GM21381 (cell line): Measurements from ENCODE around the gene RASA1.
A peak's percentile ranks its signal among the peaks of the same experiment; 100 is the strongest.
"Not testable (repeated sequence)": the region's sequence is repeated elsewhere in the genome, so short reads cannot be mapped to it uniquely, and the experiment has no call there.

Experiments
- ATAC-seq: cut with Tn5 transposase; IDR thresholded peaks from one replicate; pipeline ENCODE4 v1.9.1; 2021; ENCODE audit warnings: mild to moderate bottlenecking, moderate library complexity; ENCODE audit not compliant: unreplicated experiment

The RASA1 gene

DNA sequence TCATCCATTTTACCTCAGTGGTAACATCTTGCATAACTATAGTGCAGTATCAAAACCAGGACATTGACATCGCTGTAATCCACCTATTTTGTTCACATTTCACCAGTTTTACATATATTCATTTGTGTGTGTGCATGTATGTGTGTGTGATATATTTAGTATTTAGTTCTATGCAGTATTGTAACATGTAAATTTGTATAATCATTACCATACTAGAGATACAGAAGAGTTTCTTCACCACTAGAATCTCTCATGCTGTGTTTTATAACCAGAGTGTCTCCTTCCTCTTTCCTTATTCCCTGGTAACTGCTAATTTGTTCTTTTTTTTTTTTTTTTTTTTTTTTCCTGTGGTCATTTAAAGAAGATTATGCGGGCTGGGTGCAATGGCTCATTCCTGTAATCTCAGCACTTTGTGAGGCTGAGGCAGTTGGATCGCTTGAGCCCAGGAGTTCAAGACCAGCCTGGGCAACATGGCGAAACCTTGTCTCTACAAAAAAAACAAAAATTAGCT lies 11.0 kb downstream of the RASA1 start:
- ATAC-seq: no peak

DNA sequence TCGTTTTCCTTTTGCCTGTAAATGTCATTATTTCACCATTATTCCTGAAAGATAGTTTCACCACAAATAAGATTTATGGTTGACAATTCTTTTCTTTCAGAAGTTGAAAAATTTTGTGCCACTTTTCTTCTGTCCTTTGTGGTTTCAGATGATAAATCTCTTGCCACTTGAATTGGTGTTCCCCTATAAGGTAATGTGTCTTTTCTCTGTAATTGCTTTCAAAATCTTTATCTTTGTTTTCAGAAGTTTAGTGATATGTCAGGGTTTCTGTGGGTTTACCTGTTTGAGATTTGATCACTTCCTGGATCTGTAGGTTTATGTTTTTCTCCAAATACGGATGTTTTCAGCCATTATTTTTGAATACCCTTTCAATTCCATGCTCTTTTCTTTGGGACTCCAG lies 14.6 kb downstream of the RASA1 start:
- ATAC-seq: no peak

DNA sequence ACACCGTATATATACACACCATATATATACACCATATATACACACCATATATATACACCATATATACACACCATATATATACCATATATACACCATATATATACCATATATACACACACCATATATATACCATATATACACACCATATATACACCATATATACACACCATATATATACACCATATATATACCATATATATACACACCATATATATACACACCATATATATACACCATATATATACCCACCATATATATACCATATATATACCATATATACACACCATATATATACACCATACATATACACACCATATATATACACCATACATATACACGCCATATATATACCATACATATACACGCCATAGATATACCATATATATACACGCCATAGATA lies 19.6 kb downstream of the RASA1 start:
- not testable (repeated sequence) for ATAC-seq

DNA sequence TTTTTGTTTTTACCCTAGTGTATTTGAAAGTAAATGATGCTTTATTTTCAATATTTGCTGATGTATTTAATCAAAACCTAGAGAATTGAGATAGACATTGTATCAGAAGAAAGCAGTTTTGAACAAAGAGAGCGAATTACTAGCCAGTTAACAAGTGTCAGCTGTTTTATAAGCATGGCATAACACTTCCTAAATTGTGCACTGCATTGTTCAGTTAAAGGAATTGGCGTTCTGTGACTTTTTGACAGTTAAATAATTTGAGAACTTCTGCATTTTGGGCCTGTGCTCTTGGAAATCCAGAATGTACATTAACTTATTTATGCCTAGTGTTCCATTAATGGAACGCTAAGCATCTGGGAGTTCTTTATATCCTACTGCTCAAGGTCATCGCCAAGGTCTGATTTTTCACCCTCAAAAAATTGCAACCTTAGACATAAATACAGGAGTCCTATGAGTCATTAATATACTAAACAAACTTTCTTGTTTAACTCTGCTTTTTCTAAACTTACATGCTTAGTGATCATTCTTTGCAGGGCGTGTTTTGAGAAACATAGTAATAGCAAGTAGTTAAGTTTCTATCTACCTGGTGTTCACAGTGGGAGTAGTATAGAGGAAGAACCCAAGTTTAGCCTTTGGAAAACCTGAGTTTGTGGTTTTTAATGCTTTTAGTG lies 31.1 kb downstream of the RASA1 start:
- no peak for ATAC-seq

DNA sequence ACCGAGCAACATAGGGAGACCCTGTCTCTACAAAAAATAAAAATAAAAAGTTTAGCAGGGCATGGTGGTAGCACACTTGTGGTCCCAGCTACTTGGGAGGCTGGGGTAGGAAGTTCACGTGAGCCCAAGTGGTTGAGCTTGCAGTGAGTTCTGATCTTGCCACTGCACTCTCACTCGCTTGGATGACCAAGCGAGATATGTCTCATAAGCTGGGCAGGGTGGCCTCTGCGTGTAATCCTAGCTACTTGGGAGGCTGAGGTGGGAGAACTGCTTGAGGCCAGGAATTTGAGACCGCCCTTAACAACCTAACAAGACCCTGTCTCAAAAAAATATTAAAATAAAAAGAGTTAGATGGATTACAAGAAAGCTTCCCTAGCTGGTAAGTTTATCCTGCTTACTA lies 32.5 kb downstream of the RASA1 start:
- ATAC-seq: no peak

DNA sequence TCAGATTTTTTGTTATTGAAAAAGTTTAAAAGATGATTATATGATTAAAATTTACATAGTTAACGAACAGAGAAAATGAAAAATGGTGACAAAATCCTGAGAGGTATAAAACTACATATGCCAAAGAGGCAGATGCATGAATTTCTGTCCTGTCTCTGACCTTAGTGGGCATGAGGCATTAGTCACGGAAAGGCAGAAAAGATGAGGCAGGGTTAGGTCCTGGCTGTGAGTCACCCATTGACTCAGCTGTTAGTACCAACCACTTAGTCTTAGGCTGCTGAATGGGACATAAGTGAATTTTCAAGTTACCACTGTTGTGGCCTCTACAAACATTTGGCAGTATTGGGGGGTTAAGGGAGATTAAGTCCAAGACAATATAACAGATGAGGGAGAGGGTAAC lies 33.1 kb downstream of the RASA1 start:
- ATAC-seq: no peak

DNA sequence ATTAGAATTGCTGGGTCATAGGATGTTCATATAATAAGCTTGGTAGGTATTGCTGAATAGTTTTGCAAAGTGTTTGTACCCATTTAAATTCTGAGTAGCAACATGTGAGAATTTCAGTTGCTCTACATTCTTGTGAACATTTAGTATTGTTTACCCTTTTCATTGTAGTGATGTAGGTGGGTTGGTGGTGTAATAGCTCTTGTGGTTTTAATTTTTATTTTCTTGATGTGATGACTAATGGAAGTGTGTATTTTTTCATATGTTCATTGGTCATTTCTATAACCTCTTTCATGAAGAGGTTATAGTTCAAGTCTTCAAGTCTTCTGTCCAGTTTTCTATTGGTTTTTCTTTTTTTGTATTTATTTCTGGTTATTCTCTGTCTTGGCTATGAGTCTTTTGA lies 34.4 kb downstream of the RASA1 start:
- no peak for ATAC-seq

DNA sequence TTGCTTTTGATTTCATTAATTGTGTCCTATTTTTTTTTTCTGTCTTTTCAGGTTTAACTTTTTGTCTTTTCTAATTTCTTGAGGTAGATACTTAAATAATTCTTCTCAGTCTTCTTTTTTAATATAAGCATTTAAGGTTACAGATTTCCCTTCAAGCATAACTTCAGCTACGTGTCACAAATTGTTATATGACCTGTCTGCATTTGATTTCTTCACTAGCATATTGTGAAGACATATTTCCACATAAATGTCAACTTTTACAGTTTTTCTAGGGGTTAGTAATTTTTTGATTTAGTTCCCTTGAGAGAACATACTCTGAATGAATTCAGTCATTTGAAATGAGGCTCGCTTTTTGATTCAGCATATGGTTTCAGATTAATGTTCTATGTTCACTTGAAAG lies 35.6 kb downstream of the RASA1 start:
- no peak for ATAC-seq

DNA sequence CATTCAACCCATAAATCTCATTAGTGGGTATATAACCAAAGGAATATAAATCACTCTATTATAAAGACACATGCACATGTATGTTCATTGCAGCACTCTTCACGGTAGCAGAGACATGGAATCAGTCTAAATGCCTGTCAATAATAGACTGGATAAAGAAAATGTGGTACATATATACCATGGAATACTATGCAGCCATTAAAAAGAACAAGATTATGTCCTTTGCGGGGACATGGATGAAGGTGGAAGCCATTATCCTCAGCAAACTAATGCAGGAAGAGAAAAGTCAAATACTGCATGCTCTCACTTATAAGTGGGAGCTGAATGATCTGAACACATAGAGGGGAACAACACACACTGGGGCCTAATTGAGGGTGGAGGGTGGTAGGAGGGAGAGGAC lies 38.4 kb downstream of the RASA1 start:
- ATAC-seq: not testable (repeated sequence)

DNA sequence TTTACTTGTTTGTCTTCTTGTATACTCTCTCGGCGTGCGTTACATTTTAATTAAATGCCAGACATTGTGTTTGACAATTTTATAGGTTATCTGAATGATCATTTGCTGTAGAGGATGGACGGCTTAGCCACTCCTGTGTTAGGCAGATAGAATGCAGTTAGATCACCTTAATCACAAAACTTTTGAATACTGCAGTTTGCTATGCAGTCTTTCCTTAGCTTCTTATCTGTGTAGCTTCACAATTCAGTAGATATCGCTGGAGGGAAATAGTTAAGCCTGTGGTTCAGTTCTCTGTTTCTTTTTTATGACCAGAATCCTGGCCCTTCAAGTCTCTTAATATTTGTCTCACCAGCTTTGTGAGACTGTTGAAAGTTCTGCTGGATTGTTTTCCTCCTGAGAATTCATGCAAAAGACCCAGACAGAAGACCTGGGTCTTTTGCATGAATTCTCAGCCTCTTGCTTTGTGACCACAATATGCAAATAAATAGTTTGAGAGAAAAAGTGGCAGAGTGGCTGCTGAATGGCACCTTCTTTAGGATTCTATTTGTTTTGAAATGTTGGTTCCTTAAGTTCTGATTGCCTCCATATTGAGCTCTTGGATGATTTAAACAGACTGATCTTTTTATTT lies 40.2 kb downstream of the RASA1 start:
- ATAC-seq: peak; percentile 97

DNA sequence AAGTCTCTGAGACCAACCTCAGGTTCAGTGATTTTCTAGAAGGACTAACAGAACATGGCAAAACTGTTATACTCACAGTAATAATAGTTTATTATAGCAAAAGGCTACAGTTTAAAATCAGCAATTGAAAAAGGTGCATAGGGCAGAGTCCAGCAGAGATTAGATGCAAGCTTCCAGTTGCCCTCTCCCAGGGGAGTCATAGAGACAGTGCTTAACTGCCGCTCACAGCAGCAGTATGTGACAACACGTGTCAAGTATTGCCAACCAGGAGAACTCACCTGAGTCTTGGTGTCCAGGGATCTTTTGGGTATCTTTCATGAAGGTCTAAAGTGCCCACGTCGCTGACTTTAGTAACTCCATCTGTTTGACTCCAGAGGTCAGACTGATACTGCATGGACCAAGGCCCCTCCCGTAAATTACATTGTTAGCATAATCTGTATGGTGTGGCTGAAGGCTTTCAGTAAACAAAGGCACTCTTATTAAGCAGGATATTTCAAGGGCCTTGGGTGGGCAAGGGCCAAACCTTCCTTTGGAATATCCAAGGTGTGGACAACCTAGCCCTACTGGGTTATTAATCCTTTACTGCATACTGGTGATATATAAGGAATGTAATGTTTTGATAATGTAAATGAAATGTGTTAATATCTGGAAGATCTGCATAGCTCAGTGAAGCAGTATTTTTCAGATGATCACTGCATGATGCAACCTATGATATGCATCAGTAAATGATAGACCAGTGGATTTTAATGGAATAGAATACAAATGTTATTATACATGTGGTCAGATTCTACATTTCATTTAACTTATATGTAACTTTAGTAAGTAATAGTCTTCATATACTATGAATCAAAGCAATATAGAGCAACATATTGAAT lies 44.0 kb downstream of the RASA1 start:
- no peak for ATAC-seq

DNA sequence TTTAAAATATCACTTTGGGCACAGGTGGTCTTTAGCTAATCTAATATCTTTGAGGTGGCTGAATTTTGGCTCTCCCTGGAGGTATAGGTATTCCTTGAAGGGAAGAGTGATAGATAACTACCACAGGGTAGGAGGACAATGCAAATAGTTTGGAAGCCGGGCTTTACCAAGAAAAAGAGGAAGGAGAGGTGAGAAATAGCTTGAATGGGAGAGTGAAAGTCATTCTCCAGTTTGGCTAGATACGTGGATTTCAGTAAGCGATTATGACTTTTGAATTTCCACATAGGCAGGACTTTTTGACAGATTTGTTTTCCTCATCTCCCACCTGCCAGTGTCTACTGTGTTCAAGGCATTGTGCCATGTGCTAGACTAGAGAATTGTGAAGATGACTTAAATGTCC lies 45.5 kb downstream of the RASA1 start:
- no peak for ATAC-seq

DNA sequence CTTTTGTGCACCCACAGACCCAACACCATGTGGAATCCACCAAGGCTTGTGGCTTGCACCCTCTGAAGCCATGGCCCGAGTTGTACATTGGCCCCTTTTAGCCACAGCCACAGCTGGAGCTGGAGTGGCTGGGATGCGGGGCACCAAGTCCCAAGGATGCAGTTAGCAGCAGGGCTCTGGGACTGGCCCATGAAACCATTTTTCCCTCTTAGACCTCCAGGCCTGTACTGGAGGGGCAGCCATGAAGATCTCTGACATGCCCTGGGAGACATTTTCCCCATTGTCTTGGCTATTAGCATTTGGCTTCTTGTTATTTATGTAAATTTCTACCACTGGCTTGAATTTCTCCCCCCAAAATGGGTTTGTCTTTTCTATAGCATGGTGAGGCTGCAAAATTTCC lies 51.8 kb downstream of the RASA1 start:
- ATAC-seq: no peak

DNA sequence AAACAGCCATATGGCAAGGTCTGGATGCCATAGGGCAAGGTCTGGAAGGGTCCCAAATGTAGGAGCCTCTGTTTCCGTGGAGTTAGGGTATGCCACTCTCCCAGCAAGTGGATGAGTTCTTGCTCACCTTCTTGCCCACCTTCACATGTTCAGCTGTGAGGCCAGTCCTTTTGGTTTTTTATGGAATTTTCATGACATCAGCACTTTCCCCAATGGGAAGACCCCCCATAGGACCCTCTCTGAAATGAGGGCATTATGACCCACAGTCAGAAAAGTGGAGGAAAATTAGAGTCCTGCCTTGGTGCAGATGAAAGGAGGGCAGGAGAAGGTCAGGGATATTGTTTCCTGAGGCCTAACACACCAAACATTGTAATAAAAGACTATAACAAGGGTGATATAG lies 53.9 kb downstream of the RASA1 start:
- ATAC-seq: no peak

DNA sequence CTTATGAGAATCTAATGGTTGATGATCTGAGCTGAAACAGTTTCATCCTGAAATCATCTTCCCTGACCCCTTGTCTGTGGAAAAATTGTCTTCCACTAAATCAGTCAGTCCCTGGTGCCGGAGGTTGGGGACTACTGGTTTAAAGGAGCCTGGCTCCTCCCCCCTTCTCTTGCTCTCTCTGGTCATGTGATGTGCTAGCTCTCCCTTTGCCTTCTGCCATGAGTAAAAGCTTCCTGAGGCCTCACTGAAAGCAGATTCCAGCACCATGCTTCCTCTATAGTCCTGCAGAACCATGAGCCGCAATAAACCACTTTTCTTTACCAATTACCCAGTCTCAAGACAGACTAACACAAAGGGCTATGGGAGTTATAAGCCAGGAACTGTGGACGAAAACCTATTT lies 54.7 kb downstream of the RASA1 start:
- no peak for ATAC-seq

DNA sequence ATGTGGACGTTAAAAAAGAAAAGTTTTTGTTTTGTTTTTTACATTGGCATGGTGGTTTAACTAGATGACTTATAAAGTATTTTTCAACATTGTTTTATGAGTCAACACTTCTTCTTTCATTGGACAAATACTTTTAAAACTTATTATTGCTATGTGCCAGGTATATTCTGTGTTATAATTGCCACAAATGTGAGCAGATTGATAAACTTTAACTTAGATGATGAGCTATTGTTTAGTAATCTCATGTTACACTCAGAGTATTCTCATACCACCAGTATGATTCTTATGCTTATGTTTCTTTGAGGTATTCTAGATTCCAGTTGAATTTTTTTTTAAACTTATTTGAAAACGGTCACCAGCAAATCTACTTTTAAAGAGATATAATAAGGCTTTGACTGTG lies 60.3 kb downstream of the RASA1 start:
- no peak for ATAC-seq

DNA sequence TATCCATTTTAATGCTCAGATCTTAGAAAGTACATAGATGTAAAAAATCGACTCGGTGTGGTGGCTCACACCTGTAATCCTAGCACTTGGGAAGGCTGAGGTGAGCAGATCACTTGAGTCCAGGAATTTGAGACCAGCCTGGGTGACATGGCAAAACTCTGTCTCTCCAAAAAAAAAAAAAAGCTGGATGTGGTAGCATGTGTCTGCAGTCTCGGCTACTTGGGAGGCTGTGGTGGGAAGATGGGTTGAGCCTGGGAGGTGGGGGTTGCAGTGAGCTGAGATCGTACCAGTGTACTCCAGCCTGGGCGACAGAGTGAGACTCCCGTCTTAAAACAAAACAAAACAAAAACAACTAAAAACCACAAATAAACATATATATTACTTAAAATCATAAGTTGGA lies 61.4 kb downstream of the RASA1 start:
- ATAC-seq: no peak

DNA sequence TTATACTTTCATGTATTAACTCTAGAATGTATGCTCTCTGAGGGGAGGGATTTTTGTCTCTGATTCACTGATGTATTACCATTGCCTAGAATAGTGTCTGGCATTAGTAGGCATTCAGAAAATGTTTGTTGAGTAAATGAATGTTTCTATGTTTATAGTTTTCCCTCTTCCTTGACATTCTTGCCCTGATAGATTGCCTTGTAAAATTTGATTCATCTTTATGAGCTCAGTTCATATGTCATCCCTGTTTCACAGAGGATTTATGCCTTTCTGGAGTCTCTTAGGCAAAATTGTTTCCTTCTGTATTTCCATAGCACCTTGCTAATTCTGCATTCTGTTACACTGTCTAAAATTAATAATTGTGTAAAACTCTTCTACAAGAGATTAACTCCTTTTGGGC lies 72.3 kb downstream of the RASA1 start:
- ATAC-seq: no peak

DNA sequence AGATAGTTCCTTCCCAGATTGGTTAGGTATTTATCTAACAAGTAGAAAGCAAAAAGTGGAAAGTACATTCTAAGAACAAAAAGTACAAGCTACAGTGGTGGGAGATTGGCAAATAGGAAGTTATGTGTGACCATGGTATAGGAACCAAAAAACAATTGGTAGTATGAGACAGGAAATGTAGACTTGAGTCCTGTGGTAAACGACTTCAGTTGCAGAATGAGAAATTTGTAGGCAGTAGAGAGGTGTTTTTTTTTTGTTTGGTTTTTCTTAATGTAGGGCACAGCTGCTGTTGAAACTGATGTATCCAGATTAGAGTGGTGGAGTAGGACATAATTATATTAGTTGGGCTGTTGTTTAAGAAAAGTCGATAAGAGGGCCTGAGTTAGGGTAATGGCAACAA lies 73.0 kb downstream of the RASA1 start:
- ATAC-seq: peak; percentile 100

DNA sequence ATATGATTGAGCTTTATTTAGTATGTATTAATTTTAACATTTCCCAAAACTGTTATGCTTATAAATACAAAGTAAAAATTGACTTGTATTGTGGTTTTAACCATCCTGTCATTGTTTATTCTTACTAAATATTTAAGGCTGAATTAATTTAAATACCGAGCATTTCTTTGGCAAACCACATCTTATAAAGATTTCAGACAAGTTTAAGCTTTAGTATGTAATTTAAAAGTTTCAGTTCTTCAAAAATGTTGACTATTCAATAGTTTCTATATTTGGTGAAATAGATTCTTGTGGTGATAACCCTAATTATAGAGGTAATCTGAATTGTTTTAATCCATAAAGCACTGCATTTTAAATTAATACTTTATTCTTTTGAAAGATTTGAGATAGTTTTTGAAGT lies 79.6 kb downstream of the RASA1 start:
- no peak for ATAC-seq

DNA sequence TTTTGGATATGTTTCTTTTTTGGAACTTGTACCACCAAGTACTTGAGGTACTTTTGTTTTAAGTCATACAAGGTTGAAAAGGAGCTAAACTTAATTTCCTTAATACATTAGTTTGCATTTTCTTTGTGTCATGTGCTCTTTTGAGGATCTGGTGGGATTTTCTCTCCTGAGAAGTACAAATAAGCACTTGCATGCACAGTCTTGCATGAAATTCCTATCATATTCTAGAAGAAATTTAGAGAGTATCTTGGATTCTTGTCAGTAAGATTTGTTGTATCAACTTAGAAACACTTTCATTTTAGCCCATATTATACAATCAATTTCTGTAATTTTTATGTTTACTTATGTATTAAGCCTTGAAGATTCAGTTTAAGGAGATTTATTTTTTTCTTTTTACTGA lies 80.2 kb downstream of the RASA1 start:
- ATAC-seq: no peak

DNA sequence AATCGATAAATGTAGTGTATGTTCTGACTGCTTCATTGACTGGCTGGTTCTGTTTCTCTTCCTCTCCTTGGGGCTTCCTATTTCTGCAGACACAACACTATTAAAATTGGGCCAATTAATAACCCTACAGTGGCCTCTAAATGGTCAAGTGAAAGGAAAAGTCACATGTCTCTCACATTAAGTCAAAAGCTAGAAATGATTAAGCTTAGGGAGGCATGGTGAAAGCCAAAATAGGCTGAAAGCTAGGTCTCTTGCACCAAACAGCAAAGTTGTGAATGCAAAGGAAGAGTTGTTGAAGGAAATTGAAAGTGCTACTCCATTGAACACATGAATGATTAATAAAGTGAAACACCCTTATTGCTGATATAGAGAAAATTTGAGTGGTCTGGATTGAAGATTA lies 86.8 kb downstream of the RASA1 start:
- peak; percentile 91 for ATAC-seq
